ENCODE results near the gene EEF1AKMT3.

EEF1AKMT3 gene

DNA sequence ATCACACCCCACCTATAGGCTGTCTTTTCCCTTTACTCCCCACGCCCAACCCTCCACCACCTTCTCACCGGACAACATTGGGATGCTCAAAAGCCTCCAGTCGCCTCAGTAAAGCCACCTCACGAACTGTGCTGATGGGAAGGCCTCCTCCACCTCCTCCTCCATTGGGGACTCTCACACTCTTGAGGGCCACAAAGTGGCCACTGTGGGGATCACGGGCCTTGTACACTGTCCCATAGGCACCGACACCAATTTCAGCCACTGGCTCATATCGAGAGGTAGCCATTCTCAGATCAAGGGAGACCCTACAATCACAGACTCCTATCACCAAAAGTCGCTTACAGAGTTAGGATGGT, 21.0 kb upstream of the EEF1AKMT3 start:
- no peak for DNase-seq

DNA sequence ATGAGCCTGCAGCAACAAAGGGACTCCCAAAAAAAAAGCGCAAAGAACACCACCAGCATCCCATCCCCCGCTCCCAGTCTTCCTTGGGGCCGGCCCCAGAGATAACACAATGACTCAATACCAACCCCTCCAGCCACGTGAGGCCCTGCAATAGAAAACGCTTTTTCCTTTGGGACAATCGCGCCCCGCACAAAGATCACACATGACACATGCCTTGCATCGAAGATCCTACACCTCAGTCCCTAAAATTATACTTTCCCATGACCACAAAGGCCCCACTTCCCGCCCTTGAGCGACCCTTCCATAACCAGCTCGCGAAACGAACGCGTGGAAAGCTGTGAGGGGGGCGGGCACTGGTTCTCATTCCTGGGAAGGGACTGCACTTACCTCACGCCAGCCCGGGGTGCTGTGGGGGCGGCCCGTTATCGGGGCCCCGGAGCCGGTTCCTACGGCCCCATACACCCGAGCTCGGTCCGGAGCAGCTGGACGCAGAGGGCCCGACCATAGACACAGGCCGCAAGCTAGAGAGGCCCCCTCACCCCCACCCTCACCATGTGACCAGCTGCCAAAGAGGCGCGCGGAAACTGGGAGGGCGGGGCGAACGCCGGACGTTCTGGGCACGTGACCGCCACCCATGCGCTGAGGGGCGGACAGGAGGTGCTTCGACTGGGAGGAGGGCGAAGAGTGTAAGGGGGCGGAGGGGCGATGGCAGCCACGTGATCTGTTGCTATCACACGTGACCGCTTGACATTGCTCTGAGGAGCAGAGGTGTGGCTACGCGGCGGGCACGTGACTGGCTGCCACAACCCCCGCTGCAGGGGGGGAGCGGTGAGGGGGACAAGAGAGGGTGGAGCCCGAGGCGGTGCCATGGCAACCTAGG, 20.4 kb upstream of the EEF1AKMT3 start, which contains the start of gene CDK4:
Gene CDK4 (minus strand): TSS at position 523 of the 880 bp plus-strand sequence. CDS start 593 bp downstream, outside the sequence.
- peak; percentile 97 to 100 (median 99) for DNase-seq

DNA sequence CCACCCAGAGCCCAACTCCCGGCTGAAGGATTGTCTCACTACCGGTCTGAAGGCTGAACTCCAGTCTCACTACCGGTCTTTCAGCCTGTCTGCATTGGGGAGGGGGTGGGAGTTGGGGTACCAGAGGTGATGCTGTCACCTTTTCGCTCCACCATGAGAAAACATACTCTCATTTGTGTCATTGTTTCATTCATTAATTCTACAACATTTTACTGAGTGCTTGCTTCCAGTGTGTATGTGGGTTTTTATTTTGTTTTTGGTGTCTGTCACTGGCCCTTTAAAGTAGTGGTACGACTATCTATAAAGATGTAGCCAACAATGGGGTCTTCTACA, 19.8 kb upstream of the EEF1AKMT3 start:
- DNase-seq: no peak

DNA sequence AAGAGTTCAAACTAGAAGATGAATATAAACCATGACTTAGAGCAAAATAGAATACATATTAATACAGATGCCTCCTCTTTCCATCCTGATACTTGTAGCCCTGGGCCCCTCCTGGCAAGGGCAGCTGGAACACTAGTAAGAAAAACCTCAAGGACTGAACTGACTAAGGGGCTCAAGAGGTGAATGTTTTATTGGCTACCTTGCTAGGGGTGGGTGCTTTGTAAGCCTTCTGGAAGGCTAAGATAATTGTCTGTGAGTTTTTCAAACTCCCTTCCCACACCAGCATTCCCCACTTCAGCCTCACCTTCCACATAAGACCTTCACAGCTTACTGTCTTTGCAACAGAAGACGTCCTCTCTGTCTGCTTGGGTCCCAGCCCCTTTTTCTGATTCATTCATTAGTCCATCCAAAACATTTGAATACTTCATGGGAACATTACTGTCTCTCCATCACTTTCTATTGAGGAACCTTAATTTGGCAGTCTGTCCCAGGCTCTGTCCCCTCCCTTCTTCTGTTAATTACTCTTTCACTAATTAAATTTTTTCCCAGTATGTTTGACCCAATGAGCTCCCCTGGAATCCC, 18.6 kb upstream of the EEF1AKMT3 start:
- no peak for DNase-seq

DNA sequence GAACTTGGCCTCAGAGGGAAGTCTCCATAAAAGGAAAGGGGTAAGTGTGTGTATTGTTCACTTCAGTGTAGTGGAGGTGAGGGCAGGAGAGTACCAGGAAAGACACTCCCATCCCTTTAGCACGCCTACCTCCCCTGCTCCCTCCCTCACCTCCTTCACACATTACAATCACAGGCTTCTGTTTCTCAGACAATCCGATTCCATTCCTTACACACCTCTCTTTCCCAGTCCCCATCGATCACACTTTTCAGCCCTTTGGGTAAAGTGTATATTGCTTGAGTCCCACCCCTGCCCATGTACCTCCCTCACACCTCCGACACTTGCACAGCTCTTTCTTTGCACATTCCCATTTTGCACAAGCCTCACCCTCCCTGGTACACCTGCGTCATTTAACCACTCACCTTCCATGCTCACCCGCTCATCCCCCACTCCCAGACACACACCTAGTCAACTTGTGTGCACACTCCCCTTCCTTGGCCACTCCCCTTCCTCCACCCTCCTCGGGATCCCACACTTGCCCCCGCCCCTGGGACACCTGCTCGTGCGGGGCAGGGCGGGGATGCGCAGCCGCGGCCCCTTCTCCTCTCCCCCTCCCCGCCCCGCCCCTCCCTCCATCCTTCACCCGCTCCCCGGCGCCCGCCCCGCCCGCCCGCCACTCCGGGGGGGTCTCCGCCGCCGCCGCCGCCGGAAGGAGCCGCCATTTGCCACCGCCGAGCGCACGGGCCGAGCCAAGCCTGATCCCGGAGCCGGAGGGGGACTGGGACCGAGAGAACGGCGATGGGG, 17.8 kb upstream of the EEF1AKMT3 start, which contains the start of gene MARCHF9:
Gene MARCHF9 (plus strand): TSS at position 693 of the 783 bp plus-strand sequence. CDS start 426 bp downstream, outside the sequence.
- DNase-seq: peak; percentile 69 to 91 (median 78)

DNA sequence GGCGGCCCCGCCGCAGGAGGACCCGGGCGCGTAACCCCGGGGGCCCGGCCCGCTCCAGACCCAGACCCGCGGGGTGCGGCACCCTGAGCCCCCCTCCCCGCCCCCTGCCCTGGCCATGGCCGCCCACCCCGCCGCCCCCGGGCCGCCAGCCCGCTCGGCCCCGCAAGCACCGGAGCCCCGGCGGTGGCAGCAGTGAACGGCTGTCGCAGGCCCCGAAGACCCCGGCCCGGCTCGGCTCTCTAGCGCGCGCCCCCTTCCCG, 17.3 kb upstream of the EEF1AKMT3 start:
- no peak for DNase-seq

DNA sequence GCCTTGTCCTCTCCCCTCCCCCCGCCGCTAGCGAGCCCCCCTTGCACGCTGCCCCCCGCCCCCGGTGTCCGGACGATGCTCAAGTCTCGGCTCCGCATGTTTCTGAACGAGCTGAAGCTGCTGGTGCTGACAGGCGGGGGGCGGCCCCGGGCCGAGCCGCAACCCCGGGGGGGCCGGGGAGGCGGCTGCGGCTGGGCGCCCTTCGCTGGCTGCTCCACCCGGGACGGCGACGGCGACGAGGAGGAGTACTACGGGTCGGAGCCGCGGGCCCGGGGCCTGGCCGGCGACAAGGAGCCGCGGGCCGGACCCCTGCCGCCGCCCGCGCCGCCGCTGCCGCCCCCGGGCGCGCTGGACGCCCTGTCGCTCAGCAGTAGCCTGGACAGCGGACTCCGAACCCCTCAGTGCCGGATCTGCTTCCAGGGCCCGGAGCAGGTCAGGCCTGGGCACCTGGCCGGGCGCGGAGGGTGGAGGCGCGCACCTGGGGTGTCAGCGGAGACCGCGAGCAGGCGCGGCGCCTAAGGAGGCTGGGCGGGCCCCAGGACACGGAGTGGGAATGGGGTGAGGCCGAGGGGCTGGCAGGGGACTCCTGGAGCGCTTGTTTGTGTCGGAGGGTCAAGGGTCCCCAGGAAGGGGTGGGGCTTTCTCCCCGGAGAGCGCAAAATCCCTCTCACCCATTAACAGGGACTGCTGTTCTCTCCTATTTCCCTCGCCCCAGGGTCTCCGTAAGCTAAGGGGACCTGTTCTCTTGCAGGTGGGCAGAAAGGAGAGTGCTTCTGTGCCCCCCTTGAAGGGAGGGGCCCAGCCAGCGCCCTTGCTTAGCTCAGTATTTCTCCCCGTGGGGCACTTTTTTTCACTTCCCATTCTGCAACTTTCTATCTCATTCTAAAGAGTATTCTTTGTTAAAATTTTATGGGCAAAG, 16.7 kb upstream of the EEF1AKMT3 start:
- DNase-seq: peak in 3 of 5 experiments; percentile 44 to 50 (median 46)

DNA sequence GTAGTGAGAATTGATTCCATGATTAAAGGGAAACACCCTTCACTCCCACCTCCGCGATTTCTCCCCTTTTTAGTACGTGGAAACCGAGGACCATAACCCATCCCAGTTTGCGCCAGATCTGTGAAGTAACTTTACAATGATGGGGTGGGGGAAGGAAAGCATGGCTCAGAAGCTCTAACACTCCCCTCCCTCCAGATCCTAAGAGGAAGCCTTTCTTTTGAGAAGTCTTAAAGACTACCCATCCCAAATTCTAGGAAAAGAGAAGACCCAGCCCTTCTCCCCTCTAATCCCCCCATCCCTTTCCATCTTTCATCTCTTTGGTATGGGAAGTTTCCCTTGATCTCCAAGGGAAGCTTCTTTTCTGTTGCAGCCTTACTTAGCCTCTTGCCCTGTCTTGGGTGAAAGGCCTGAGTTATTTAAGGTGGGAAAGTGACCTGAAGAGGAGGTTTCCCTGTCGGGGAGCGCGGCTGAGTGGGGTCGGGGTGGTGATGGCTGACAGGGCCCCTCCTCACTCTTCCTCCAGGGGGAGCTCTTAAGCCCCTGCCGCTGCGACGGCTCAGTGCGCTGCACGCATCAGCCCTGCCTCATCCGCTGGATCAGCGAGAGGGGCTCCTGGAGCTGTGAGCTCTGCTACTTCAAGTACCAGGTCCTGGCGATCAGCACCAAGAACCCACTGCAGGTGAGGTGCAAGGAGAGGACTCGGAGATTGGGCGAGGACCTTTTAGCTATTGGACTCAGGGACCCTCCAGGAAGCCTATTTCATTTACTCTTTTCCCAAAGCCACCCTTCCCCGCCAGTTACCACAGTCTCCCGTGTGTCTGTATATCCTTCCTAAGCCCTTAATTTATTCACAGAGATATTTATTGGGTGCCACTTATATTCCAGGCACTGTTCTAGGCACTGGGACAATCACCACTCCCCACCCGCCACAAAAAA, 15.7 kb upstream of the EEF1AKMT3 start:
- DNase-seq: peak; percentile 35 to 77 (median 56)

DNA sequence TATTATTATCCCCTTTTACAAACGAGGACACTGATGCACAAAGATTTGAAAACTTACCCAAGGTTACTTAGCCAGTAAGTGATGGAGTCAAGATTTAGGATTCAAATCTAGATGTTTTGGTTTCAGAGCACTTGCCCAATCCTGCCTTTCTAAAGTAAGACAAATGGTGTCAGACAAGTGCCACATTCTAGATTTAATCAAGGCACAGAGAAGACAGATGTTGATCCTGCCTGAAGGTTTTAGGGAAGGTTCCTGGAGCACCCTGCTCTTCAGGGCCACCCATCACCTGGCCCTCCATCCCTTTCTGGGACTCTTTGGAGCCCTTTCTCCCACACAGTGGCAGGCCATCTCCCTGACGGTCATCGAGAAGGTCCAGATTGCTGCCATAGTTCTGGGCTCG, 14.6 kb upstream of the EEF1AKMT3 start:
- no peak for DNase-seq

DNA sequence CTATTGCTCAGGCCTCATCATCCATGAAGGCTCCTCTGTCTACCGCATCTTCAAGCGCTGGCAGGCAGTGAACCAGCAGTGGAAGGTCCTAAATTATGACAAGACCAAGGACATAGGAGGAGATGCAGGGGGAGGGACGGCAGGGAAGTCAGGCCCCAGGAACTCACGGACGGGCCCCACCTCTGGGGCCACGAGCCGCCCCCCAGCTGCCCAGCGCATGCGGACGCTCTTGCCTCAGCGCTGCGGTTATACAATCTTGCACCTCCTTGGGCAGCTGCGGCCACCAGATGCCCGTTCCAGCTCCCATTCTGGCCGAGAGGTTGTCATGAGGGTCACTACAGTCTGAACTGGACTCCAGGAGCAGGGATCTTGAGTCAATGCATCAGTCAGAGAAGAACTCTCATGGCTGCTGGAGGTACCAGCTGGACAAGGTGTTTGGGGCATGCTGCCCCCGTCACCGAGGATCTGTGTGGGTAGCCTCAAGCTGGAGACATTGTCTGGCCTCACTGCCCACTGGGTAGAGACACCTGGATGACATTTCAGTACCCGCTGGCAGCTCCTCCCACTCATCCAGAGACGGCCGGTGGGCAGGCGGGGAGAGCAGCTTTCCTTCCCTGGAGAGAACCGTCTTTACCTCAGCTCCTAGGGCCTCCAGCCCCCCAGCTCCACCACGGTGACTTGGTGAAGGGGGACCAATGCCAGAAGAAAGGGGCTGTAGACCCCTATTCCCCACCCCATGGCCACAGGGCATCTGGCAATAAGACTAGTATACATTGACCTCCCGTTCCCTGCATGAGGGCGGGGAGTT, 13.7 kb upstream of the EEF1AKMT3 start:
- DNase-seq: no peak

DNA sequence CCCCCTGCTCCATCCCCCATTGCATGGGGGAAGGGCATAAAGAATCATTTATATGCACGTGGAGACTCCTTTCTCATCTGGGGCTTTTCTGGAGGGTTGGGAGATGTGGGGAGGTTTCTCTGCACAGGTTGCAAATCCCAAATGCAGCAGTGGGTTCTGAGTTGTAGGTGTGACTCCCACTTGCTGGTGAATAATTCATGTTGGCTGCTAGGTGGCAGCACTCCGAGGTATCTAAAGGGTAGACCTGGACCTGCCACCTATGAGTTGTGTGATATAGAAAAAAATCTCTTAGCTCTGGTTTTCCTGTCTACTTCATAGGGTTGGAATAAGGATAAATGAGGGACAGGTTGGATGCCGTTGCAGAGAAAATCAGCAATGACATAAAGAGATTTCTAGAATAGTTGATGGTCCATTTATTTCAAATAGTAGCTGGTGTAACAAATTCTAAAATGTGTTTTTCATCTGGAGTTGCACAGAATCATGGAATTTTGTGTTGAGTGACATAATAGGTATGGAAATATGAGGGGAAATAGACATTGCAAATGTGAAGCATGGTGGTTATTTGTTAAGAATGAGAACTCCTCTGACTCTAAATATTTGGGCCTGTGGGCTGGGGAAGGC, 12.9 kb upstream of the EEF1AKMT3 start:
- DNase-seq: peak in 2 of 5 experiments; percentile 29 to 66

DNA sequence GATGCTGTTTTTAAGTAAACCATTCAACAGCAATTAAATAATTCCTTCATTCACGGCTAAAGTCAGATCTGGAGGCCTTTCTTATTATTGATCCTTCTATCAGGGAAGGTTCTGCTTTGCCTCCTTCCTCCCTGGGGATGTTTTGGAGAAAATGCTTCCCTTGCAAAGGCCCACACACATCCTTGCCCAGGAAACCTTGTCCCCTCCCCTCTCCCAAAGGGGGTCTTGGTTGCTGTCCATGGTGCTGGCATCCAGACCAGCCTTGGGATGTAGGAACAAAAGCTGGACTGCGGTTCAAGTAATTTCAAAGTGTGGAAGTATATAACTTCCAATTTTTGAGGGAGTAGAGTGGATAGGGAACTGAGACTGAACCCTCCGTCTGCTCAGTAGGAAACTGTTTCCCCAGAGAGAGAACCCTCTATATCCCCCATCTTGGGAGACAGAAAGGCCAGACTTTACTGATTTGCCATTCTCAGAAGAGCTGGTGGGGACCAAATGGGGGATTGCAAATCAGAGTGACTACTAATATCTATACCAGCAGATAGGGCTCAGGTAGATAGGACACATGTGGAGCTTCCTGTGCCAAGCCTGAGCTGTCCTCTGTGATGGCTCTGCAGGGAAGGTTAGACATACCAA, 11.9 kb upstream of the EEF1AKMT3 start:
- DNase-seq: no peak

DNA sequence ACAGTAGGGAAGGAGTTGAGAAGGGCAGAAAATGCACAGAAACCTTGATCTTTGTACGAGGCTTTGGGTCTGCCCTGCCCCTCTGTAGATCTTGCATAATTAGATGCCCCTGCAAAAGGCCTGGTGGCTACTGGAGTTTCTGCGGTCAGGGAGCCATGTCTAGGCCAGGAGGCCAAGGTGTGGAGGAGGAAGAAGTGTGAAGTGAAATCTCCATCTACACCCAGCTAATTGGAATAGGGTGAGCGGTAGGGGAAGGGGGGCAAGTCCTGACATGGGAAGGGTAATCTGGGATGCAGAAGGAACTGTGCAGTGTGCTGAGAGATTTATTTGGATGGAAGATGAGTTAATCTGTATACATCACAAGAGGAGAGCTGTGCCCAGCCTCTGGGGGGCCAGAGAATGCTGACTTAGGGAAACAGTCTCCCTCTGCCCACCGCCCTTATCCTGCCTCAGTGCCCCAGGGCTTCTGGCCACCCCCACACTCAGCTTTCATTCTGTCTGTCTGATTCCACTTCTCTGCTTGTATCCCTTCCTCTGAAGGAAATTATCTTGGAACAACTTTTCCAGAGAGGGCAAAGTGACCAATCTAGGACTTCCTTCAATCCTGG, 10.9 kb upstream of the EEF1AKMT3 start:
- DNase-seq: no peak

DNA sequence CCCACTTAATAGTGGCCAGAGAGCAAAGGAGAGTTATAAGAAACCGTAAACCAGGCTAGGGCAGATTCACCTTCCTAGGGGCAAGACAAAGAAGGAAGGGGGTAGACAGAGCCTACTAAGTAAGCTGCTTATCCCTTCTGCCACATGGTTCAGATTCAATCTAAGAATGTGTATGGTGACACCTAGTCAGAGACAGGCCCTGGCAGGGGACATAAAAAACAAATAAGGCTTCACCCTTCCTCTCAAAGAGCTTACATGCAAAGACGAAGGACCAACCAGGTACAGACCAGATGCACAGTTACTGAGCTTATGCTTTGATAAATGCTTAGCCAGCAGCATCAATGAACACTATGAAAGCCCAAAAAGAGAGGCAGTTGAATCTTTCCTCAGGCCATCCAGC, 10.0 kb upstream of the EEF1AKMT3 start:
- no peak for DNase-seq

DNA sequence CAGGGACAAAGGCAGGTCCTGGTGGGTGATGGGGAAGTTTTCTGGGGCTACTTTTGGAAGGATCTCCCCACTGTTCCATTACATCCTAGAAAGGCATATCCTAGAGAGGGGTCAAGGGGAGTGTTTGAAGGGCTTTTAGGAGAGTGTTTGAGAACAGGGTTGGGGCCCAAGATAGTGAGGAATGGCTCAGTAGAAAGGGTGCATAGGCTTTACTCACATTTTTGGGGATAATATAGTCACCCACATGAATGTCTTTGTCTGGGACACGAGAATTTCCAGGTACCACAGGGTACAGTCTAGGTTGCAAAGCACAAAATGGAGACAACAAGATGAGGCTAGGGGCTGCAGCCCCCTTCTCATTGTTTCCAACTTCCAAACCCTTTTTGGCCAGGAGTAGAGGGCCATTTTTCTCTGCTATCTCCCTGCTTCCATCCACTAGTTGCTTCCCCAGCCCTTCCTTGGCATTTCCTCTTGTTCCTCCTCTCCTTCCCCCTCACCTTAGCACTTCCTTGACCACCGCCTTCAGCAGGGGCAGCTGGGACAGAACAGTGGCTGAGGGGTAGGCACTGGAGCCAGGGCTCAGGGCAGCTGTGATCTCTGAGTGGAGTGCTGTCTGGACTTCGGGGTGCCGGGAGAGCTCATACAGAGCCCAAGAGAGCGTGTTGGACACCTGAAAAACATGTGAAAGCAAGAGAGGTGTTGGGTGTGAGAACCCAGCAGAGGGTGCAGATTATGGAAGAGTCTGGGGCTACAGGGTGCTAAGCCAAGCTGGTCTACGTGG, 8.3 kb upstream of the EEF1AKMT3 start:
- DNase-seq: no peak

DNA sequence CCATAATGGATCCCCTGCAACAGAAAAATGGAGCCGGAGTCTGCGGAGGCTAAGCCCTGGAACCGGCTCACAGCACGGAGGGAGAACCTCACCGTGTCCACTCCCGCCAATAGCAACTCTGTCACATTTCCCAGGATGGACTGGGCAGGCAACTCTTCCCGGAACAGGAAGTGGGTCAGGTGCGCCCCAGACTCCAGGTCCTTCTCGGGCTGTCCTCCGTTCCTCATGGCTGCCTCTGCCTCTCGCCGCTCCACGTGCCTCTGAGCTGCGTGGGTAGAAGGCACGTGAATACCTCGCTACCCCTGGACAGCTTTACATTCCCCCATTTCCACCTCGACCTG, 7.8 kb upstream of the EEF1AKMT3 start:
- DNase-seq: peak in 1 of 5 experiments; percentile 23

DNA sequence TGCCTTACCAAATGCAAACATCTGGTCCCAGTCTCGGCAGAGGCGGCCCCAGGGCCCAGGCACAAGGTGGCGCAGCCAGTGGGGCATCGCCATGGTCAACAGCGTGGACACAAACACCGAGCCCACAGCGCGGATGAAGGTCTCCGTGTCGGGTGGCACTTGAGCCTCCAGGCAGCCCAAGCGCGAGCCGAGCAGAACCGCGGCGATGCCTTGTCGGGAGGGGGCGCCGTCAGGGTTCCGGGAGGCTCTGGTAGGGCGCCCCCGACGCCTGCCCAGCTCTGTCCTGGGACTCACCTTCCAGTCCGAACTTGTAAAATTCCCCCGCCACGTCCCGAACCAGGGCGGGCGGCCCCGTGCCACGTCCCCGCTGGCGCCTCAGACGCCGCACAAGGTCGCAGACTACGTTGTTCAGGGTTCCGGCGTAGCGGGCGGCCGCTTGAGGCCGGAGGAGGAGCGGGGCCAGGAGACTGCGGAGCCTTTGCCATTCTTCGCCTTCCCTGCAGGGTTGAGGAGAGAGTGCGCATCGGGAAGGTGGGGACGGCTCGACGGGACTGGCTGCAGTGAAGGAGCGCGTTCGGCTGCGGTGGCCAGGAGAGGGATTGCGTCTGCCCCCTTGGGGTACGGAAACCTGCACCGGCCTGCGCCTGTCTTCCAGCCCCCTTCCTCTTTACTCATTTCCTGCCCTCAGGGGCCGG, 7.3 kb upstream of the EEF1AKMT3 start:
- DNase-seq: peak in 3 of 5 experiments; percentile 31 to 51 (median 47)
